Liver (tissue), 3 donors: ENCODE data around the gene GSTP1.

Experiments
- CTCF ChIP-seq: fragments of 150-350 bp; IDR thresholded peaks from 2 replicates; pipeline ENCODE4 v1.5.1; 2017; ENCODE audit warnings: improper control_type of control experiment, low read depth, low read length; ENCODE audit not compliant: missing input control
- GABPA ChIP-seq, 2 donors: IDR thresholded peaks in 1 of 2; conservative IDR thresholded peaks in 1 of 2; 2 replicates each; pipeline ENCODE4 v1.6.1; 2016; ENCODE audit warnings: antibody characterized with exemption in 2 of 2, mild to moderate bottlenecking in 1 of 2, moderate library complexity in 1 of 2
- HNF4G ChIP-seq: IDR thresholded peaks from 2 replicates; pipeline ENCODE4 v1.6.1; 2016; ENCODE audit warnings: antibody characterized with exemption
- JUND ChIP-seq, 2 donors: IDR thresholded peaks; 2 replicates each; pipeline ENCODE4 v1.6.1; 2016; ENCODE audit warnings: antibody characterized with exemption in 2 of 2
- MAX ChIP-seq: IDR thresholded peaks from 2 replicates; pipeline ENCODE4 v1.6.1; 2016; ENCODE audit warnings: antibody characterized with exemption
- REST ChIP-seq: IDR thresholded peaks from 2 replicates; pipeline ENCODE4 v1.6.1; 2016; ENCODE audit warnings: antibody characterized with exemption, mild to moderate bottlenecking
- RXRA ChIP-seq, 2 donors: IDR thresholded peaks; 2 replicates each; pipeline ENCODE4 v1.6.1; 2017 to 2018; ENCODE audit warnings: antibody characterized with exemption in 2 of 2, mild to moderate bottlenecking in 1 of 2
- TAF1 ChIP-seq: conservative IDR thresholded peaks from 2 replicates; pipeline ENCODE4 v1.6.1; 2016; ENCODE audit warnings: antibody characterized with exemption, mild to moderate bottlenecking
- YY1 ChIP-seq: IDR thresholded peaks from 2 replicates; pipeline ENCODE4 v1.6.1; 2016; ENCODE audit warnings: antibody characterized with exemption, mild to moderate bottlenecking
- TF ChIP-seq, protein P1 (sequence below): IDR thresholded peaks from 2 replicates; pipeline ENCODE4 v1.6.1; 2016; ENCODE audit warnings: antibody characterized with exemption
- donor health status: healthy.
- donor health status: healthy.

DNA sequence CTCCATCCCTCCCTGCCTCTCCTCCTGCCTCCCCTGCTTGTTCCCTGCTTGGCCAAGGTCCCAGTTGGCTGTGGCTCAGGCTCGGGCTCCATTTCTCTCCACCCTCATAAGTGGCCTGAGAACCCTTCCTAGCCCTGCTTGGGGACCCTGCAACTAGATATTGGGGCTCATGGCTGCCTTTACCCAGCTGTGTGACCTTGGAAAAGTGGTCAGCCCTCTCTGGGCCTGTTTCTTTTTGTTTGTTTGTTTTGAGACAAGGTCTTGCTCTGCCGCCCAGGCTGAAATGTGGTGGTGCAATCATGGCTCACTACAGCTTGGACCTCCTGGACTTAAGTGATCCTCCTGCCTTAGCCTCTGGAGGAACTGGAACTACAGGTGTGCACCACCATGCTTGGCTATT lies 40.0 kb upstream of the GSTP1 start:
- TF ChIP-seq RXRA (IDR thresholded peaks at IDR 0.05): no peak
- no peak for TF ChIP-seq CTCF
- TF ChIP-seq HNF4G: no peak
- TF ChIP-seq, protein P1, sequence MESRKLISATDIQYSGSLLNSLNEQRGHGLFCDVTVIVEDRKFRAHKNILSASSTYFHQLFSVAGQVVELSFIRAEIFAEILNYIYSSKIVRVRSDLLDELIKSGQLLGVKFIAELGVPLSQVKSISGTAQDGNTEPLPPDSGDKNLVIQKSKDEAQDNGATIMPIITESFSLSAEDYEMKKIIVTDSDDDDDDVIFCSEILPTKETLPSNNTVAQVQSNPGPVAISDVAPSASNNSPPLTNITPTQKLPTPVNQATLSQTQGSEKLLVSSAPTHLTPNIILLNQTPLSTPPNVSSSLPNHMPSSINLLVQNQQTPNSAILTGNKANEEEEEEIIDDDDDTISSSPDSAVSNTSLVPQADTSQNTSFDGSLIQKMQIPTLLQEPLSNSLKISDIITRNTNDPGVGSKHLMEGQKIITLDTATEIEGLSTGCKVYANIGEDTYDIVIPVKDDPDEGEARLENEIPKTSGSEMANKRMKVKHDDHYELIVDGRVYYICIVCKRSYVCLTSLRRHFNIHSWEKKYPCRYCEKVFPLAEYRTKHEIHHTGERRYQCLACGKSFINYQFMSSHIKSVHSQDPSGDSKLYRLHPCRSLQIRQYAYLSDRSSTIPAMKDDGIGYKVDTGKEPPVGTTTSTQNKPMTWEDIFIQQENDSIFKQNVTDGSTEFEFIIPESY: no peak
- TF ChIP-seq GABPA (IDR thresholded peaks at IDR 0.05 in 1 of 2, conservative IDR thresholded peaks at IDR 0.05 in 1 of 2): no peak
- no peak for TF ChIP-seq MAX
- TF ChIP-seq JUND (IDR thresholded peaks at IDR 0.05): no peak
- TF ChIP-seq YY1: no peak
- TF ChIP-seq REST: no peak
- TF ChIP-seq TAF1: no peak
